WTC11 (cell line): ENCODE results near the gene RANBP3. TPM values are rescaled to one million over a fixed set of nuclear protein-coding genes. Genes with fewer than 3 reads are reported as not detected.

Experiments
- ARID4B ChIP-seq: sonication (generic); formaldehyde crosslinking; IDR thresholded peaks from 2 replicates; pipeline ENCODE4 v1.8.0; 2023; ENCODE audit warnings: missing genetic modification reagents, mild to moderate bottlenecking, borderline replicate concordance
- ATF3 ChIP-seq: sonication (generic); formaldehyde crosslinking; conservative IDR thresholded peaks from 2 replicates; pipeline ENCODE4 v1.8.1; 2022; ENCODE audit warnings: mild to moderate bottlenecking, missing genetic modification reagents
- ERG ChIP-seq: fragments of 250-450 bp; sonication (Bioruptor Pico); IDR thresholded peaks from 2 replicates; pipeline ENCODE4 v1.8.0; 2021; ENCODE audit warnings: mild to moderate bottlenecking
- ETV6 ChIP-seq: sonication (generic); formaldehyde crosslinking; IDR thresholded peaks from 2 replicates; pipeline ENCODE4 v1.8.1; 2022; ENCODE audit warnings: mild to moderate bottlenecking, missing genetic modification reagents
- FOXK1 ChIP-seq: sonication (generic); formaldehyde crosslinking; IDR thresholded peaks from 2 replicates; pipeline ENCODE4 v1.8.0; 2022; ENCODE audit warnings: mild to moderate bottlenecking, moderate library complexity, missing genetic modification reagents
- FOXP1 ChIP-seq: sonication (generic); formaldehyde crosslinking; IDR thresholded peaks from 2 replicates; pipeline ENCODE4 v1.8.0; 2022; ENCODE audit warnings: missing genetic modification reagents, mild to moderate bottlenecking, moderate library complexity, borderline replicate concordance
- FOXP4 ChIP-seq: sonication (generic); formaldehyde crosslinking; IDR thresholded peaks from 2 replicates; pipeline ENCODE4 v1.8.0; 2022; ENCODE audit warnings: mild to moderate bottlenecking, missing genetic modification reagents
- IRF2 ChIP-seq: sonication (generic); formaldehyde crosslinking; IDR thresholded peaks from 2 replicates; pipeline ENCODE4 v1.8.0; 2022; ENCODE audit warnings: low read depth, missing genetic modification reagents, borderline replicate concordance
- JAZF1 ChIP-seq: fragments of 250-450 bp; sonication (Bioruptor Pico); IDR thresholded peaks from 2 replicates; pipeline ENCODE4 v1.9.0; 2021; ENCODE audit warnings: moderate library complexity, mild to moderate bottlenecking, inconsistent platforms
- MAX ChIP-seq: sonication (generic); formaldehyde crosslinking; IDR thresholded peaks from 2 replicates; pipeline ENCODE4 v1.8.0; 2022; ENCODE audit warnings: mild to moderate bottlenecking, missing genetic modification reagents
- NFYB ChIP-seq: sonication (generic); formaldehyde crosslinking; conservative IDR thresholded peaks from 2 replicates; pipeline ENCODE4 v1.8.0; 2022; ENCODE audit warnings: low read depth, missing genetic modification reagents
- NR1H2 ChIP-seq: sonication (generic); formaldehyde crosslinking; IDR thresholded peaks from 2 replicates; pipeline ENCODE4 v1.9.0; 2021; ENCODE audit warnings: mild to moderate bottlenecking, moderate library complexity, missing genetic modification reagents
- RORB ChIP-seq: fragments of 250-450 bp; sonication (Bioruptor Pico); IDR thresholded peaks from 2 replicates; pipeline ENCODE4 v1.9.0; 2021; ENCODE audit warnings: mild to moderate bottlenecking
- SMAD3 ChIP-seq: sonication (generic); formaldehyde crosslinking; IDR thresholded peaks from 2 replicates; pipeline ENCODE4 v1.8.0; 2022; ENCODE audit warnings: missing genetic modification reagents, mild to moderate bottlenecking, borderline replicate concordance
- SP1 ChIP-seq: sonication (generic); formaldehyde crosslinking; conservative IDR thresholded peaks from 2 replicates; pipeline ENCODE4 v1.8.1; 2022; ENCODE audit warnings: missing genetic modification reagents
- ZNF263 ChIP-seq: sonication (generic); formaldehyde crosslinking; IDR thresholded peaks from 2 replicates; pipeline ENCODE4 v1.8.1; 2022; ENCODE audit warnings: low read depth, mild to moderate bottlenecking, moderate library complexity, missing genetic modification reagents
- ZNF317 ChIP-seq: sonication (generic); formaldehyde crosslinking; IDR thresholded peaks from 2 replicates; pipeline ENCODE4 v1.8.1; 2023; ENCODE audit warnings: low read depth, mild to moderate bottlenecking, moderate library complexity, missing genetic modification reagents, borderline replicate concordance
- ZNF416 ChIP-seq: fragments of 250-450 bp; sonication (Bioruptor Pico); IDR thresholded peaks from 2 replicates; pipeline ENCODE4 v1.9.0; 2021; ENCODE audit warnings: mild to moderate bottlenecking, inconsistent platforms
- ZNF423 ChIP-seq: fragments of 250-450 bp; sonication (Bioruptor Pico); IDR thresholded peaks from 2 replicates; pipeline ENCODE4 v2.1.2; 2022; ENCODE audit warnings: mild to moderate bottlenecking, moderate library complexity
- total RNA-seq: library from RNA; stranded (reverse); gene quantifications from 3 replicates; pipeline ENCODE4 v1.2.3, GENCODE V29; 2021
- TF ChIP-seq, protein P1 (sequence below): fragments of 250-450 bp; sonication (Bioruptor Pico); conservative IDR thresholded peaks from 2 replicates; pipeline ENCODE4 v1.9.0; 2021; ENCODE audit warnings: mild to moderate bottlenecking
- TF ChIP-seq, protein P2 (sequence below): sonication (generic); formaldehyde crosslinking; IDR thresholded peaks from 2 replicates; pipeline ENCODE4 v1.8.1; 2023; ENCODE audit warnings: mild to moderate bottlenecking, moderate library complexity, missing genetic modification reagents
- TF ChIP-seq, protein P3 (sequence below): fragments of 250-450 bp; sonication (Bioruptor Pico); IDR thresholded peaks from 2 replicates; pipeline ENCODE4 v1.9.0; 2021; ENCODE audit warnings: mild to moderate bottlenecking

Gene RANBP3
- total RNA-seq, 1 experiment from 2014 or later, result 76.3 TPM

DNA sequence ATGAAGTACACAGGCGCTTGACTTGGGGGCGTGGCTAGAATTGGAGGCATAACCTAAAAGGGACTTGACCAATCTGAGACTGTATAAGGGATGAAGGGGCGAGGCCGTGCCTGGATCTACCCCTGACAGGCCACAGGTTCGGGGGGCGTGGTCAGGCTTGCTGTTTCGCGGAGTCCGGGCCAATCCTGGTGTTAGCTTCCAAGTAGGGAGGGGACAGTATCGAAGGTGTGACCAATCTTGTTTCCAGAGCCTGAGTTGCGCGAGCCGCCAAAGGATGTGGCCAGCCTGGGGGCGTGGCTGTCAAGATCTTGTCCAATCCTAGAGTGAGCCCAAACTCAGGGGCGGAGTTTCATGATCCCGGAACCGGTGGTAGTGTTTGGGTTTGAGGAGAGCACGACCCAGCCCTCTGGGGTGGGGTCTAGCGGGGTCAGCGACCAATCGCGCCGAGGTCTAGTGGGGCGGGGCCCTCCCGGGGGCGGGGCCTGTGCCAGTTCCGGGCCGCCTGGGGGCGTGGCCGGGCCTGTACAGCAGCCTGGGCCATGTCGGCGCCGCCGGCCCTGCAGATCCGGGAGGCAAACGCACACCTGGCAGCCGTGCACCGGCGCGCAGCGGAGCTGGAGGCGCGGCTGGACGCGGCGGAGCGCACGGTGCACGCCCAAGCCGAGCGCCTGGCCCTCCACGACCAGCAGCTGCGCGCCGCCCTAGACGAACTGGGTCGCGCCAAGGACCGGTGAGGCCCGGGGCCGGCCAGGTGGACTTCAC, 73.4 kb downstream of the RANBP3 start, which contains the start of gene VMAC (continued):
- no peak for TF ChIP-seq NR1H2
- TF ChIP-seq FOXK1 (CRISPR knock-in tag), result peak; percentile 27; the same call in 1 of the 2 replicates
- TF ChIP-seq, protein P1, sequence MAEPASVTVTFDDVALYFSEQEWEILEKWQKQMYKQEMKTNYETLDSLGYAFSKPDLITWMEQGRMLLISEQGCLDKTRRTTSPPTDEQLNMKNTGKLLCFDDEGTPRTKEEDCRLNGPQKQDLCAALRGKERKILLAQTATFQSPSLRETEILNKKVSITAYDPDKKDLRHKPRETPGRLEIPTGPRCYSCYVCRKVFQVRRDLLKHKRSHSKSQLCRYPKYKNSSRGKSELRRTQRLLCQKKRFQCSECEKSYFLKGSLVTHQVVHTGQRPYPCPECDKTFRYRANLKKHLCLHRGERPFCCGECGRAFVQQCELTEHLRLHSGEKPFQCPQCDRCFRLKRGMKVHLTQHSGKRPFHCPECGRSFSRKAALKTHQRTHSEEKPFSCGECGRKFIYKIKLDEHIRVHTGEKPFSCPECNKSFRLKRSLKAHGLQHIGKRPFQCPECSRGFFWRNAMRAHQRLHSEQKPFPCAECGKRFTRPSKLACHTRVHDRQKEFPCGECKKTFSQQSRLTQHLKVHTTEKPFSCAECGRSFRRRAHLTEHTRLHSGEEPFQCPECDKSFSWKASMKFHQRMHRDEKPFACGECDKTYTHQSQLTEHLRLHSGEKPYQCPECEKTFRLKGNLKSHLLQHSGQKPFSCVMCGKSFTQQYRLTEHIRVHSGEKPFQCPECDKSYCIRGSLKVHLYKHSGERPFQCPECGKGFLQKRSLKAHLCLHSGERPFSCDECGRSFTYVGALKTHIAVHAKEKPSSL, result no peak
- TF ChIP-seq ATF3, result no peak
- TF ChIP-seq RORB, result no peak
- no peak for TF ChIP-seq ZNF263 (CRISPR knock-in tag)
- no peak for TF ChIP-seq ARID4B (CRISPR knock-in tag)
- TF ChIP-seq ERG, result no peak
- 0 out of 2 replicates have a peak, but pooled peaks have one; percentile 52 for TF ChIP-seq SMAD3 (CRISPR knock-in tag)
- no peak; the same call in 1 of the 2 replicates for TF ChIP-seq MAX (CRISPR knock-in tag)
- TF ChIP-seq, protein P2, sequence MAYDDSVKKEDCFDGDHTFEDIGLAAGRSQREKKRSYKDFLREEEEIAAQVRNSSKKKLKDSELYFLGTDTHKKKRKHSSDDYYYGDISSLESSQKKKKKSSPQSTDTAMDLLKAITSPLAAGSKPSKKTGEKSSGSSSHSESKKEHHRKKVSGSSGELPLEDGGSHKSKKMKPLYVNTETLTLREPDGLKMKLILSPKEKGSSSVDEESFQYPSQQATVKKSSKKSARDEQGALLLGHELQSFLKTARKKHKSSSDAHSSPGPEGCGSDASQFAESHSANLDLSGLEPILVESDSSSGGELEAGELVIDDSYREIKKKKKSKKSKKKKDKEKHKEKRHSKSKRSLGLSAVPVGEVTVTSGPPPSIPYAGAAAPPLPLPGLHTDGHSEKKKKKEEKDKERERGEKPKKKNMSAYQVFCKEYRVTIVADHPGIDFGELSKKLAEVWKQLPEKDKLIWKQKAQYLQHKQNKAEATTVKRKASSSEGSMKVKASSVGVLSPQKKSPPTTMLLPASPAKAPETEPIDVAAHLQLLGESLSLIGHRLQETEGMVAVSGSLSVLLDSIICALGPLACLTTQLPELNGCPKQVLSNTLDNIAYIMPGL, result no peak
- no peak for TF ChIP-seq ZNF317
- TF ChIP-seq ZNF416 (CRISPR knock-in tag), result no peak
- TF ChIP-seq ZNF423 (CRISPR knock-in tag), result no peak
- TF ChIP-seq SP1 (CRISPR knock-in tag), result peak; percentile 68; the same call in 1 of the 2 replicates
- no peak for TF ChIP-seq JAZF1
- peak; percentile 53 for TF ChIP-seq NFYB
- peak; percentile 79 for TF ChIP-seq FOXP4 (CRISPR knock-in tag)
- no peak for TF ChIP-seq IRF2 (CRISPR knock-in tag)
- peak; percentile 81; the same call in 1 of the 2 replicates for TF ChIP-seq FOXP1 (CRISPR knock-in tag)
- TF ChIP-seq, protein P3, sequence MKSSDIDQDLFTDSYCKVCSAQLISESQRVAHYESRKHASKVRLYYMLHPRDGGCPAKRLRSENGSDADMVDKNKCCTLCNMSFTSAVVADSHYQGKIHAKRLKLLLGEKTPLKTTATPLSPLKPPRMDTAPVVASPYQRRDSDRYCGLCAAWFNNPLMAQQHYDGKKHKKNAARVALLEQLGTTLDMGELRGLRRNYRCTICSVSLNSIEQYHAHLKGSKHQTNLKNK (CRISPR knock-in tag), result no peak
- peak; percentile 76 for TF ChIP-seq ETV6 (CRISPR knock-in tag)
